ENCODE results near the gene FAH.
A peak's percentile ranks its signal among the peaks of the same experiment; 100 is the strongest.

FAH gene

DNA sequence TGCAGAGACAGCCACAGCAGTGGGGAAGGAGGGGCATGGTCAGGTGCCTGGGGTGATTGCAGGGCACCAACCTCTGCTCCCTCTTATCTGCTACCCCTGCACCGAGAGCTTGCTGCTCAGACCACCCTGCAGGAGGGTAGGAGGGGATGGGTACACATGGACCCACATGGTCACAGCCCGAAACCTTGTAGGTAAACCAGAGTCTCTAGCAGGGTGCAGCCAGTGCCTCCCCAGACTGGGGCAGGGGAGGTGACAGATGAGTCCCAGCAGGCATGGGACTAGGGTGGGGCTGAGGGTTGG is 49.2 kb downstream of the FAH start:
- no peak for DNase-seq

GRCh38 chr15:80202641-80203360 is 50.0 kb downstream of the FAH start:
- DNase-seq = no peak

DNA sequence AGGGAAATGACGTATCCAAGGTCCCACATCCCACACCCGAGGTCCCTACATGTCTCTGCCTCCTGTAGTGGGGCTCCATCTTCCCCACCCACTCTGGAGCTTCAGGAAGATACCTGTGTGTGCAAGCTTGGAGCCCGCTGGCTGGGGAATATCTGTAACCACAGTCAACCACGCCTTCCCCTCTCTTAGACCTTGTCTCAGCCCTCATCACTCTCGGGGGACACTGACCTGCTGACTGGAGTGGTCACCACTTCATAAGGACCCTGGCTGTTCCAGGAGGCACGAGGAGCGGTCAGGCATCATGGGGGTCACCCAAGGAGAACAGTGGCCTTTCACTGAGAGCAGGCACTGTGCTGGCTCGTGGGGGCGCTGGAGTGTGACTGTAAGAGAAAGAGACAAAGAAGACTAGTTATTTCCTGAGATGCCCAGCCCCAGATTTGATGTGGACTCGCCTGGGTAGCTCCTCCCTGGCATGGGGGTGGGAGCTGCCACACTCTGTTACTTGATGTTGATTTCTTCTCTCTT is 50.6 kb downstream of the FAH start:
- DNase-seq = no peak

GRCh38 chr15:80204231-80204630 is 51.4 kb downstream of the FAH start:
- DNase-seq = no peak

DNA sequence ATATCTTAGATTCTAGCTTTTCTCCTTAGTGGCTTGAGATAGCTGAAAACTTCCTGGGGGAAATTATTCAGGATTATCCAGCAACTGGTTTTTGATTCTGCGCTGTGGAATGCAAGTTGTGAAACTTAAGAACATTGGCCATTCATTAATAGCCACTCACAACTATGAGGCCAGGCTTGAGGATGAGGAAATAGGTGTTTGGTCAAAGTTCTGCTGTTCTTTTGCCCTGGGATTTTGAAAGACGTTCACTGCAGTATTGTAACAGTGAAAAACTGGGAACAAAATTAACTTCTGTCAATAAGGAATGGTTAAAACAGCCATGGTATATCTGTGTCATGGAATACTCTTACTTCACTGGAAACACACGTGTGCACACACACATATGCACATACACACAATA is 55.1 kb downstream of the FAH start:
- DNase-seq = no peak

- no peak for DNase-seq
Observed at GRCh38 chr15:80208758-80209734, 56.2 kb downstream of the FAH start.

- DNase-seq = no peak
Observed at GRCh38 chr15:80210611-80211573, 58.1 kb downstream of the FAH start.

DNA sequence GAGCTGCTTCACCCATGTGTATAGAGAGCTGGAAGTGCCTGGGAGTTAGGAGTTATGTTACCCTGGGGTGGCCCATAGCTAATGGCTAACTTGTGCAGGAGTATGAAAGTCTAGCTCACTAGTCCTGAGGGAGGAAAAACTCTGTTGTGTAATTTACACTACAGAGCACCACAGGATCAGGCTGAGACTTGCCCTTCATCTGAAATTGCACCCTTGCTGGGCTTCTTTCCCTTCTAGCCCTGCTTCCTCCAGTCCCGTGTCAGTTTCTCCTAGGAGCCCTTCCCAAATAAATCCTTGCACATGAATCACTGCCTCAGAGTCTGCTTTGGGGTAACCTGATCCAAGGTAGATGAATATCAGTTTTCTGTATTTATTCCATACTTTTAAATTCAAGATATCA is 59.2 kb downstream of the FAH start:
- no peak for DNase-seq

DNA sequence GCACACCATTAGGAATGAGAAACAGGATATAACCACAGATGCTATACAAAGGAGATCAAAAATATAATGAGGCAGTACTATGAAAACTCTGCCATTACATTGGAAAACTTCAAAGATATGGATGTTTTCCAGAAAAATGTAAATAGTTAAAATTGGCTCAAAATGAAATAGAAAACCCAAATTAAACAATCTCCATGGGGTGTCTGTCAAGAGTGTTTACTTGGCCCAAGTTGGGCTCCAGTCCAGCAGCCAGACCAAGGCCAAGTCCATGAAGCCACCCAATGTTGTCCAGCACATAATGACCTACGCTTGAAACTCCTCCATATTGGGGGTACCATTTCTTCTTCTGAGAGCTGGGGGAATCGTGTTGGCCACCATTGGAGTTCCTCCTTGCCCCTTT is 62.1 kb downstream of the FAH start:
- DNase-seq = no peak

- DNase-seq = no peak
Observed at GRCh38 chr15:80216141-80216540, 63.3 kb downstream of the FAH start.

DNA sequence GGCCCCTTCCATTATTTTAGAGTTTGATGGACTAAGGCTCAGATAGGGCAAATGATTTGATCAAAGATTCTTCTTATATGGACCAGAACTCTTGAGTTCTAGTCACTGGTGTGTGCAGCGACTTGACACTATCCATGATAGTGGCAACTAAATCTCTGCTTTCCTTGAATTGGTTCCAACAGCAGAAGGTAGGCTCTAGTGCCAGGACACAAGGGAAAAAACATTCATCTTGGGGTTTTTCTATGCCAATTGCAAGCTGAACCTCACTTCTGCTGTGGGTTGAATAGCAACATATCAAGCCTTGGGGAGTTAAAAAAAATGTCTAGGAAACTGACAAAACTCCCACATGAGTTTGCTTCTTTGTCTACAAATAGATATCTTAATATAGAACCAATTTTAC is 64.1 kb downstream of the FAH start:
- DNase-seq = no peak

DNA sequence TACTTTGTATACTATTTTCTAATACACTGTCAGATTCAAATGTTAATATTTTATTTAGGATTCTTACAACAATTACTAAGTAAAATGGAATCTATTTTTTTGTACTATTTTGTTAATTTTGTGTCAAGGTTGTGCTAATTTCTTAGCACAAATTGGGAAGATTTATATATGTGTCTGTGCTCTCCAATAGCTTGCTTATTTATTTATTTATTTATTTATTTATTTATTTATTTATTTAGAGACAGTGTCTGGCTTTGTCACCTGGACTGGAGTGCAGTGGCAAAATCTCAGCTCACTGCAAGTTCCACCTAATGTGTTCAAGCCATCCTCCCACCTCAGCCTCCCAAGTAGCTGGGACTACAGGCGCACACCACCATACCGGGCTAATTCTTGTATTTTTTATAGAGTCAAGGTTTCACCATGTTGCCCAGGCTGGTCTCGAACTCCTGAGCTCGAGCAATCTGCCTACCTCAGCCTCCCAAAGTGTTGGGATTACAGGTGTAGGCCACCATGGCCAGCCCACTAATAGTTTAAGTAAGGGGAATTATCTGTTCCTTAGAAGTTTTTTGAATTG is 64.6 kb downstream of the FAH start:
- DNase-seq = no peak

GRCh38 chr15:80219955-80220354 is 67.2 kb downstream of the FAH start:
- DNase-seq = no peak

DNA sequence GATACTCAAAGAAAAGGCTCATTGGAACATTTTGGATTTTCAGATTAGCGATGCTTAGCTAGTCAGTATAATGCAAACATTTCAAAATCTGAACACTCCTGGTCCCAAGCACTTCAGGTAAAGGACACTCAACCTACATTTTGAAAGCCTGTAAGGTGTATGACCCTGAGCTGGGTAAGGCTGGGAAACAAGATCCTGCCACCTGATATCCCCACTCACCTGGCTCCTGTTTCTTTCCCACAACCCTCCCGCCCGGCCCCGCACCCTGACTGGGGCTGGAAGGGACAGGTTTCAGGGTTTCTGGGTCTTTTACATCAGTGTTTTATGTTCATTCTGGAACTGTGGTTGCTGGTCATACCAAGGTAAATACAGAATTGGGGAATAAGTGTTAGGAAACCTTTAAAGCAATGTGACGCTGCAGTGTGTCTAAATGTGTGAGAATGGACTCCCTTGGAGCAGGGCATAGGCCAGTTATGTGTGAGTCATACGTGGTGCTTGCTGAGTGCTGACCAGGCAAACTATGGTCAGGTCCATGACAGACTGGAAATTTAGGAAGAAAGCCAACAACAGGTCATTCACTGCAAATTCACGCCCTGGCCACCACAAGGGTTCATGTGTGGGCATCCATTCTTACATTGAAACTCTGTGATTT is 76.3 kb downstream of the FAH start:
- no peak for DNase-seq

DNA sequence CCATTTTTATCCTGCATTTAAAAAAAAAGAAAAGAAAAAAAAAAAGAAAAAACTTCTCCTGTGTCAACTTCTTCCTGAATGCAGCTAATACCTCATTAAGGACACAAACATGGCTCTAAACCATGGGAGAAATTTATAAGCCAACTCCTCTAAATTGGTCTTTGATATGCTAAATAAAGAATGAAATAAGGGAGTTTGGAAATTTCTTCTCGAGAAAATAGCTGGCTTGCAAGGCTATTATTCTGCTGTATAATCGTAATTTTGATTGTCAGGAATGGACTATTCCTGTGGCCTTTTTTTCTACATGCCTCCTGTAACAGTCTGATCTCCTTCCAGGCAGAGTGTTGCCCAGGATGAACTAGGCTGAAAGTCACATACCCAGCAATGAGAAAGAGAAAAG is 78.6 kb downstream of the FAH start:
- no peak for DNase-seq

GRCh38 chr15:80233581-80233980 is 80.8 kb downstream of the FAH start:
- no peak for DNase-seq

DNA sequence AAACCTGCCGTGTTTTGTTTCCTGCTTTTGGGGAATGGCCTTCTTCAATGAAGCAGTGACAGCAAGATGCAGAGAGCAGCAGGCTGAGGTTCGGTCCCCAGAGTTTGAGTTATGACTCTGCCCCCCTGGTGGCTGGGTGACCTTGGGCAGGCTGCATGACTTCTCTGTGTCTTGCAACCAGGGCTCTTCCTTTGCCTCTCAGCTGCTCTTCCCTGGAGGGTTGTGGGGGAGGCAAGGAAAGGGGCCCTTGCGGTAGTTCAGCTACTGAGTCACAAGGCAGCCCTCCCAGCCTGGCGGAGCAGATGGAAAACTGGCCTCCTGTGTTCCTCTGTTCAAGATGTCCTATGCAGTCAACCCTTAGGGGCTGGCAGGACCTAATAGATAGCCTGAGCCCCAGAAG is 82.1 kb downstream of the FAH start:
- DNase-seq = peak; percentile 36
